CD14-positive monocyte (primary cell): ENCODE results near the gene MAPK8IP2. TPM values are rescaled to one million over a fixed set of nuclear protein-coding genes. Genes with fewer than 3 reads are reported as not detected.

Source experiments
- DNase-seq, 3 donors: peaks; one replicate each; pipeline ENCODE4 v3.0.0-alpha.2; 2011 to 2022
- H2AFZ ChIP-seq: 2 replicates; pipeline ENCODE4 v1.6.0; 2012; ENCODE audit warnings: mild to moderate bottlenecking, low read depth, low read length, inconsistent platforms; ENCODE audit not compliant: insufficient read depth, poor library complexity, severe bottlenecking
- H3K27ac ChIP-seq, 2 donors: 1 replicate in 1 of 2; 2 replicates in 1 of 2; pipeline ENCODE4 v1.5.1; 2012 to 2013; ENCODE audit warnings: low read length in 2 of 2, control low read depth in 1 of 2, inconsistent platforms in 1 of 2, low read depth in 1 of 2, mild to moderate bottlenecking in 1 of 2
- H3K27me3 ChIP-seq, 2 donors: one replicate each; pipeline versions ENCODE4 v1.6.0 to v1.6.1; 2011 to 2013; ENCODE audit warnings: low read length in 2 of 2; ENCODE audit not compliant: control insufficient read depth in 2 of 2, insufficient read depth in 2 of 2
- H3K36me3 ChIP-seq, 2 donors: replicated peaks in 1 of 2; 1 replicate in 1 of 2; 2 replicates in 1 of 2; pipeline versions ENCODE4 v1.5.1 to v1.6.1; 2012 to 2013; ENCODE audit warnings: low read length in 2 of 2, control low read depth in 1 of 2, inconsistent platforms in 1 of 2, mild to moderate bottlenecking in 1 of 2; ENCODE audit not compliant: insufficient read depth in 2 of 2, control insufficient read depth in 1 of 2
- H3K4me1 ChIP-seq, 2 donors: 1 replicate in 1 of 2; 2 replicates in 1 of 2; pipeline versions ENCODE4 v1.5.1 to v1.6.1; 2012 to 2013; ENCODE audit warnings: low read length in 2 of 2, control low read depth in 1 of 2, inconsistent platforms in 1 of 2, mild to moderate bottlenecking in 1 of 2, moderate library complexity in 1 of 2; ENCODE audit not compliant: insufficient read depth in 2 of 2, control insufficient read depth in 1 of 2
- H3K4me2 ChIP-seq: replicated peaks from 2 replicates; pipeline ENCODE3; 2012; ENCODE audit warnings: low read length, moderate library complexity, mild to moderate bottlenecking; ENCODE audit not compliant: poor library complexity, severe bottlenecking; ENCODE audit errors: extremely low read depth
- H3K4me3 ChIP-seq, 3 experiments: fragments of 200-600 bp in 1 of 3; sonication (generic) in 1 of 3; replicated peaks in 1 of 3; 1 replicate in 2 of 3; 2 replicates in 1 of 3; pipeline ENCODE4 v1.5.1; 2011 to 2013; ENCODE audit warnings: low read length in 3 of 3, mild to moderate bottlenecking in 3 of 3, control low read depth in 2 of 3, low read depth in 2 of 3, inconsistent platforms in 1 of 3, moderate library complexity in 1 of 3
- H3K79me2 ChIP-seq: 2 replicates; pipeline ENCODE4 v1.6.0; 2012; ENCODE audit warnings: mild to moderate bottlenecking, control low read depth, inconsistent platforms, low read length, moderate library complexity; ENCODE audit not compliant: insufficient read depth
- H3K9ac ChIP-seq: 2 replicates; pipeline ENCODE4 v1.6.0; 2017; ENCODE audit warnings: low read length, mild to moderate bottlenecking; ENCODE audit not compliant: insufficient read depth, poor library complexity, severe bottlenecking
- H3K9me3 ChIP-seq, 2 donors: replicated peaks in 1 of 2; 1 replicate in 1 of 2; 2 replicates in 1 of 2; pipeline versions ENCODE4 v1.5.1 to v1.6.1; 2012 to 2013; ENCODE audit warnings: low read length in 2 of 2, control low read depth in 1 of 2; ENCODE audit not compliant: control insufficient read depth in 1 of 2, insufficient read depth in 1 of 2
- H4K20me1 ChIP-seq: 2 replicates; pipeline ENCODE4 v1.6.0; 2012; ENCODE audit warnings: mild to moderate bottlenecking, low read length, control low read depth, moderate library complexity; ENCODE audit not compliant: insufficient read depth
- H3K27ac Mint-ChIP-seq, 7 donors: one replicate each; pipeline ENCODE4 v1.8.0; 2020; ENCODE audit warnings: mild to moderate bottlenecking in 7 of 7, mixed read lengths in 7 of 7, moderate library complexity in 6 of 7, inconsistent platforms in 2 of 7
- H3K27me3 Mint-ChIP-seq, 3 donors: one replicate each; pipeline ENCODE4 v1.8.0; 2021 to 2022; ENCODE audit warnings: low read depth in 3 of 3, mild to moderate bottlenecking in 3 of 3, mixed read lengths in 3 of 3, moderate library complexity in 3 of 3, inconsistent platforms in 1 of 3
- H3K36me3 Mint-ChIP-seq, 2 donors: one replicate each; pipeline ENCODE4 v1.8.0; 2020; ENCODE audit warnings: mixed read lengths in 2 of 2, inconsistent platforms in 1 of 2, mild to moderate bottlenecking in 1 of 2
- H3K4me1 Mint-ChIP-seq: one replicate; pipeline ENCODE4 v1.8.0; 2020; ENCODE audit warnings: mild to moderate bottlenecking, mixed read lengths
- H3K4me3 Mint-ChIP-seq, 2 donors: one replicate each; pipeline ENCODE4 v1.8.0; 2020; ENCODE audit warnings: mild to moderate bottlenecking in 2 of 2, mixed read lengths in 2 of 2, moderate library complexity in 1 of 2
- H3K9me3 Mint-ChIP-seq, 7 donors: one replicate each; pipeline ENCODE4 v1.8.0; 2020 to 2022; ENCODE audit warnings: mixed read lengths in 7 of 7, mild to moderate bottlenecking in 6 of 7, moderate library complexity in 6 of 7, inconsistent platforms in 2 of 7
- CTCF ChIP-seq: fragments of 200-600 bp; IDR thresholded peaks from one replicate; pipeline ENCODE4 v1.8.0; 2022; ENCODE audit warnings: antibody characterized with exemption, mild to moderate bottlenecking
- WGBS: methylation state at CpG from one replicate; pipeline ENCODE4 v1.1.5; 2013; ENCODE audit warnings: missing lambda C conversion rate; ENCODE audit not compliant: insufficient coverage; 5-methylcytosine and 5-hydroxymethylcytosine counted together
- intact Hi-C, 2 donors: fragments of 100-400 bp; cut with micrococcal nuclease; formaldehyde crosslinking; loops; one replicate each; pipeline versions ENCODE4 v1.15.0 to v1.15.1; 2023
- polyA plus RNA-seq, 3 donors: library from polyadenylated mRNA; depleted of rRNA in 1 of 3; unstranded in 2 of 3; stranded (reverse) in 1 of 3; fragments of 300-500 nt in 2 of 3; fragments of >200 nt in 1 of 3; fragmentation: Illumina TruSeq in 2 of 3; gene quantifications; 1 replicate in 2 of 3; 2 replicates in 1 of 3; pipeline ENCODE4 v1.2.3, GENCODE V29; 2012 to 2021

Gene MAPK8IP2
- polyA plus RNA-seq, 3 donors: 0.17 TPM; not detected in 2

GRCh38 chr22:50569041-50569459 is 31.5 kb upstream of the MAPK8IP2 start:
- H3K27ac Mint-ChIP-seq: no peak overlapping the region
- TF ChIP-seq CTCF: no peak
- WGBS: 94% methylated on average over 7 of the region's 8 CpGs
- Histone ChIP-seq H3K27me3 (no peaks in the 10 kb centered on the region), H3K9ac (no peak overlapping the region), H3K4me3 (no peak overlapping the region), H3K4me2 (no peak overlapping the region), H3K79me2 (no peaks in the 10 kb centered on the region), H3K9me3 (no peaks in the 10 kb centered on the region), H2AFZ (no peak overlapping the region), H3K27ac (no peak overlapping the region), H4K20me1 (no peaks in the 10 kb centered on the region), H3K36me3 (peaks cover 31 to 57% of the 10 kb centered on the region in 2 donors), H3K4me1 (no peaks in the 10 kb centered on the region)
- peaks cover 6 to 11% (median 11%) of the 10 kb centered on the region in 3 donors for H3K27me3 Mint-ChIP-seq
- no peak for DNase-seq
- intact Hi-C loops: no loop called here
- no peaks in the 10 kb centered on the region for H3K9me3 Mint-ChIP-seq
- no peaks in the 10 kb centered on the region for H3K4me1 Mint-ChIP-seq
- no peak overlapping the region for H3K4me3 Mint-ChIP-seq
- H3K36me3 Mint-ChIP-seq: peaks cover 35 to 60% of the 10 kb centered on the region in 2 donors

DNA sequence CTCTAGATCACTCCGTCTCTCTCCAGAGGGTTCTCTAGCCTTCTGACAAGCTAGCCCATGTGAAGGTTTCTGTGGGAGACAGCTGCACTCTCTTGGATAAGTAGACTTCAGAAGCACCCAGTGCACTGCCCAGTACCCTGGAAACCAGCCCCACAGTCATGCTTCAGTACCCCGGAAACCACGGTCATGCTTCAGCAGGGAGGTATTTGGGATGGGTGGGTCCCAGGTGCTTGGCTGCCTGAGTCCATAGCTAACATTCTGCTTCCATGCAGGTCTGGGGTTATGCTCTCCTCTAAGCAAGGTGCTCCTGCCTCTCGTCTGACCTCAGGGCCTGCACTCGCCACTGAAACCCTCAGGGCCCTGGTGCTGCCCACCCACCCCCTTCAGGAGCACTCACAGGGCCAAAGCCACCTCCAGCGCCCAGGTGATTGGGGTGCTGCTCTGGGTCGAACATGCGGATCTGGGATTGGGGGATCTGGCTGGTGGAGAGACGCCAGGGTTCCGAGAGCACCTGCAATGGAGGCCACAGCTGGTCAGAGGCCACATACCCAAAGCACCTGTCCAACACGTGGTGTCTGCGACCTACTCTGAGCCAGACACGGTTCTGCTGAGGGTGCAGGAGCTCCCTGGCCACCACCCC is 30.6 kb upstream of the MAPK8IP2 start:
- Mint-ChIP-seq H3K27ac (no peak overlapping the region), H3K4me3 (no peak overlapping the region), H3K27me3 (peaks cover 0 to 5% (median 5%) of the 10 kb centered on the region in 3 donors), H3K4me1 (no peaks in the 10 kb centered on the region), H3K36me3 (peaks cover 36 to 65% of the 10 kb centered on the region in 2 donors), H3K9me3 (no peaks in the 10 kb centered on the region)
- WGBS: 93% methylated on average over 13 of the region's 13 CpGs
- no peak for TF ChIP-seq CTCF
- peaks cover 31 to 57% of the 10 kb centered on the region in 2 donors for H3K36me3 ChIP-seq
- no peak overlapping the region for H3K27ac ChIP-seq
- no peaks in the 10 kb centered on the region for H3K27me3 ChIP-seq
- DNase-seq: peak in 1 of 3 donors; percentile 3
- intact Hi-C loops: no loop called here
- no peaks in the 10 kb centered on the region for H3K9me3 ChIP-seq
- H3K4me3 ChIP-seq: no peak overlapping the region
- no peaks in the 10 kb centered on the region for H3K4me1 ChIP-seq
- H2AFZ ChIP-seq: no peak overlapping the region
- H3K79me2 ChIP-seq: no peaks in the 10 kb centered on the region
- no peak overlapping the region for H3K9ac ChIP-seq
- no peak overlapping the region for H3K4me2 ChIP-seq
- H4K20me1 ChIP-seq: no peaks in the 10 kb centered on the region
